Measurements from ENCODE around the gene STOML2.
"Not testable (repeated sequence)": the region's sequence is repeated elsewhere in the genome, so short reads cannot be mapped to it uniquely, and the experiment has no call there.

STOML2 gene

DNA sequence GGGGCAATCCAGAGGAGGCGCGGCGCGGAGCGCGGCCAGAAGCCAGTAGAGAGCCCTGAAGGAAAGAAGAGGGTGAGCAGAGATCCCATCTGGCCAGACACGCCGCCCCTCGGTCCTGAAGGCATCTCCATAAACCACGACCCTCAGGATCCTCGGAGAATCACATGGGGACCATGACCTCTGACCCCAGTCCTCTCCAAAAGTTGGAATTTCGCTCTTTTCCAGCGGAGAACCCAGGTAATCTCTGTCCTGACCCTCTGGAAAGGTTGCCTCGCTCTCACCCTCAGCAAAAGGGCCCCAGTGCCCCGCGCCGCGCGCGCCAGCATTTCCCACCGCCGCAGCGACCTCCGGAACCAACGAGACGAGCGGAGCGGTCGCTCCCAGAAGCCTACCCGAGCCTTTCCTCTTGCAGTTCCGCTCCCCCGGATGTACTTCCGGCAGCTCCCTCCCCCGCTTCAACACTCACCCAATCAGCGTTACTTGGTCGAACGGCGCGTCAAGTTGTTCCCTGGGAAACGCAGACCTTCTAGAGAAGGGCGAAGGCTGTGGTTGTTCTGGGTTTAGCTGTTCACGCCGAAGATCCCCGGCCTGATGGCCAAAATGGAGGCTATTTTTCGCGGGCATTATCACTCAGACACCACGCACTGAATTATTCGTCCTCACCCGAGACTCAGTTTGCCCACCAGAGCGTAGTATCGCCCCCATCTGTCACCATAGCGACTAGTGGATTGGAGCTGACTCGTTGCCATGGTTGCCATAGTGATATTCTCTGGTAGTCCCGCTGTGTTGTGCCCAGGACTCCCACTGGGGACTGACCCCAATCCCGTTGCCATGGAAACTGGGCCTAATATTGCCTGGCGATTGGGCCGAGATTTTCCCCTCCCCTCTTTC lies at the start of gene STOML2:
Gene STOML2, minus strand, starts transcription at position 363 of the 891 bp plus-strand sequence. Its CDS starts 37 bp downstream, at position 326.
- peak; percentile 96 for DNase-seq (ENCODE audit: low spot score in 2 of 2)
- Histone ChIP-seq H3K36me3 (replicated peaks) (peaks cover 32% of the 10 kb centered on the region), H3K27me3 (ENCODE audit: low read depth) (no peaks in the 10 kb centered on the region), H3K4me1 (peaks cover 13% of the 10 kb centered on the region), H3K4me3 (peak within 1 kb of the TSS; percentile 63), H3K9me3 (no peaks in the 10 kb centered on the region)
- in situ Hi-C loops (cut with MboI; ENCODE audit: low sequenced_read_pairs): loop anchor here (25.0 kb wide), 1 partner anchor 459 kb away; a partner anchor contains a TSS

GRCh38 chr9:35147941-35148563 lies 45.1 kb upstream of the STOML2 start:
- H3K4me3 ChIP-seq; H3K4me1 ChIP-seq; in situ Hi-C loops (cut with MboI; ENCODE audit: low sequenced_read_pairs); DNase-seq (ENCODE audit: low spot score in 2 of 2); H3K36me3 ChIP-seq (replicated peaks); H3K27me3 ChIP-seq (ENCODE audit: low read depth): not testable (repeated sequence)
- H3K9me3 ChIP-seq: peaks cover 11% of the 10 kb centered on the region; the same call in 1 of the 2 replicates

- Histone ChIP-seq H3K9me3 (peaks cover 10% of the 10 kb centered on the region; the same call in 1 of the 2 replicates), H3K4me1 (no peaks in the 10 kb centered on the region), H3K36me3 (replicated peaks) (no peaks in the 10 kb centered on the region), H3K4me3 (no peak overlapping the region), H3K27me3 (ENCODE audit: low read depth) (no peaks in the 10 kb centered on the region)
- no peak for DNase-seq (ENCODE audit: low spot score in 2 of 2)
- in situ Hi-C loops (cut with MboI; ENCODE audit: low sequenced_read_pairs): no loop called here
Measured at GRCh38 chr9:35142037-35142436, 39.1 kb upstream of the STOML2 start.

DNA sequence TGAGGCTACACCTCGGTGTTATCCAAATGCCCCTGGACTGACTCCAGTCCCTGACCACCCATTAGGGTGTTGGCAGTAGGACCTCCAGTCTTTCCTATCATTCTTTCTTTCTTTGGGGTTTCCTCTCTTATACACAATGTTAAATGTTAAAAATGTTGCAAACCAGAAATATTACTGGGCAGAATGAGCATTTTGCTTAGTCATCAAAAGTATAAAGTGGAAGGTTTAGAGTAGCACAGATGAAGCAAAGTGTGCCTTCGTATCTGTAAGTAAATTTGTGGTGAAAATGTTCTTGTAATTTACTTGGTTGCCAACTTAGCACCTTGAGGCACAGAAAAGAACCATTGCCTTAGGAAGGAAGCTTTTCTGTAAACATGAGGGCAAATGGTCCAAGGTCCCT lies 37.2 kb upstream of the STOML2 start:
- DNase-seq (ENCODE audit: low spot score in 2 of 2): no peak
- in situ Hi-C loops (cut with MboI; ENCODE audit: low sequenced_read_pairs): no loop called here

DNA sequence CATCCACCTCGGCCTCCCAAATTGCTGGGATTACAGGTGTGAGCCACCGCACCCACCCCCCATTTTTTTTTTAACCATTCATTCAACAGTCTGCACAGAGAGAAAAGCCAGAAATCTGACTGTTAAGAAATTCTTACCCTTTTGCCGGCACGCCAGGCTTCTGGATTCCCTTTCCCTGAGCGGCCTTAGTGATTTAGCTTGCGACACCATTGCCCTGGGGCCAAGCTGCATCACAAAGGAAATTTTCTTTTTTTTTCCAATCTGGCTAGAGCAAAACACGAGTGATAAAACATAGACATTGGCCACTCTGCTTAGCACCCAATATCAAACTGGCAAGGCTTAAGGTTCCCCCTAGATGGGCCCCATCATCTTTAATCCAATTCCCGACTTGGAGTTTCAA lies 33.9 kb upstream of the STOML2 start:
- Histone ChIP-seq H3K4me3 (no peak overlapping the region), H3K36me3 (replicated peaks) (no peaks in the 10 kb centered on the region), H3K9me3 (peaks cover 3% of the 10 kb centered on the region), H3K4me1 (no peaks in the 10 kb centered on the region), H3K27me3 (ENCODE audit: low read depth) (0 out of 2 replicates have a peak, but pooled peaks cover 2% of the 10 kb centered on the region)
- in situ Hi-C loops (cut with MboI; ENCODE audit: low sequenced_read_pairs): no loop called here
- no peak for DNase-seq (ENCODE audit: low spot score in 2 of 2)

More for the DNA sequence above, 37.2 kb upstream of the STOML2 start:
- Histone ChIP-seq H3K36me3 (replicated peaks) (no peaks in the 10 kb centered on the region), H3K4me3 (no peak overlapping the region), H3K9me3 (peaks cover 10% of the 10 kb centered on the region; the same call in 1 of the 2 replicates), H3K27me3 (ENCODE audit: low read depth) (0 out of 2 replicates have a peak, but pooled peaks cover 2% of the 10 kb centered on the region), H3K4me1 (no peaks in the 10 kb centered on the region)

- no peaks in the 10 kb centered on the region for H3K4me1 ChIP-seq
- peaks cover 4% of the 10 kb centered on the region for H3K9me3 ChIP-seq
- no peak overlapping the region for H3K4me3 ChIP-seq
- DNase-seq (ENCODE audit: low spot score in 2 of 2): no peak
- H3K27me3 ChIP-seq (ENCODE audit: low read depth): 0 out of 2 replicates have a peak, but pooled peaks cover 2% of the 10 kb centered on the region
- in situ Hi-C loops (cut with MboI; ENCODE audit: low sequenced_read_pairs): no loop called here
- no peaks in the 10 kb centered on the region for H3K36me3 ChIP-seq (replicated peaks)
Measured at GRCh38 chr9:35135988-35136387, 33.1 kb upstream of the STOML2 start.

DNA sequence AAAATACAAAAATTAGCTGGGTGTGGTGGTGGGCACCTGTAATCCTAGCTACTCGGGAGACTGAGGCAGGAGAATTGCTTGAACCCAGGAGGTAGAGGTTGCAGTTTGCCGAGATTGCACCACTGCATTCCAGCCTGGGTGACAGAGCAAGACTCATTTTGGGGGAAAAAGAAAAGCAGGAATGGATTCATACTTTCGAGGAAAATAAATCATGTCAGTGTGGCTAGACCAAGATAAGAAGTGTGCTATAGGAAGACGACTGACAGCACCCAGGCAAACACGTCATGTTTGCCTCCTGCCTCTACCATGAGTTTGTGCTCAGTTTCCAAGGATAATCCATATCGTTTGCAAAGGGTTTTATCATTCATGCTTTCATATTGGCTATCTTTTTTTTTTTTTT lies 32.0 kb upstream of the STOML2 start:
- H3K36me3 ChIP-seq (replicated peaks): no peaks in the 10 kb centered on the region
- DNase-seq (ENCODE audit: low spot score in 2 of 2): no peak
- in situ Hi-C loops (cut with MboI; ENCODE audit: low sequenced_read_pairs): no loop called here
- H3K27me3 ChIP-seq (ENCODE audit: low read depth): 0 out of 2 replicates have a peak, but pooled peaks cover 2% of the 10 kb centered on the region
- H3K4me1 ChIP-seq: no peaks in the 10 kb centered on the region
- no peak overlapping the region for H3K4me3 ChIP-seq
- peaks cover 7% of the 10 kb centered on the region for H3K9me3 ChIP-seq

DNA sequence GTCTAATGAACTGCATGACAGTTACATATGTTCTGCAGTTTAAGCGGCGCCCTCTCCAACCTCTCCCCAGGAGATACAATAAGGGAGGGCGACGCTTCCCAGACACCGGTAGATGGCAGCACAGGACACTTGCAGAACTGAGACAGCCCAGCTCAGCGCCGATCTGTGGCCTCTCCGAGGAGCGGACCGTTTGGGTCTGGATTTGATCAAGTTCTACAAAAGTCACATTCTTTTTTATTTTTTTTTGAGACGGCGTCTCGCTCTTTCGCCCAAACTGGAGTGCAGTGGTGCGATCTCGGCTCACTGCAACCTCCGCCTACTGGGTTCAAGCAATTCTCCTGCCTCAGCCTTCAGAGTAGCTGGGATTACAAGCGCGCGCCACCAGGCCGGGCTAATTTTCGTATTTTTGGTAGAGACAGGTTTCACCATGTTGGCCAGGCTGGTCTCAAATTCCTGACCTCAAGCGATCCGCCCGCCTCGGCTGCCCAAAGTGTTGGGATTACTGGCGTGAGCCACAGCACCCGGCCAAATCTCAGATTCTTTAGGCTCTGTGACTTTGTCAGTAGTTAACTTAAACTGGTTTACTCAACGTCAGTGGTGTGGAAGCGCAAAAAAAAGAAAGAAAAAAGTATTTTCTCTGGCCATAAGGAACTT lies 14.1 kb upstream of the STOML2 start:
- Histone ChIP-seq H3K9me3 (no peaks in the 10 kb centered on the region), H3K36me3 (replicated peaks) (no peaks in the 10 kb centered on the region), H3K4me3 (peak overlapping the region; percentile 46), H3K27me3 (ENCODE audit: low read depth) (no peaks in the 10 kb centered on the region), H3K4me1 (peaks cover 17% of the 10 kb centered on the region)
- DNase-seq (ENCODE audit: low spot score in 2 of 2): peak; percentile 82 to 95
- in situ Hi-C loops (cut with MboI; ENCODE audit: low sequenced_read_pairs): loop anchor here (5.0 to 25.0 kb wide), 3 partner anchors 145 to 445 kb away; a partner anchor contains a TSS

GRCh38 chr9:35116539-35116897 lies 13.6 kb upstream of the STOML2 start:
- Histone ChIP-seq H3K4me3 (peak overlapping the region; percentile 46), H3K4me1 (peaks cover 20% of the 10 kb centered on the region), H3K9me3 (no peaks in the 10 kb centered on the region), H3K27me3 (ENCODE audit: low read depth) (no peaks in the 10 kb centered on the region), H3K36me3 (replicated peaks) (no peaks in the 10 kb centered on the region)
- in situ Hi-C loops (cut with MboI; ENCODE audit: low sequenced_read_pairs): loop anchor here (5.0 to 25.0 kb wide), 3 partner anchors 146 to 446 kb away; a partner anchor contains a TSS
- no peak for DNase-seq (ENCODE audit: low spot score in 2 of 2)

- H3K4me3 ChIP-seq: peak within 1 kb of the TSS; percentile 46
- in situ Hi-C loops (cut with MboI; ENCODE audit: low sequenced_read_pairs): loop anchor here (5.0 to 25.0 kb wide), 3 partner anchors 146 to 446 kb away; a partner anchor contains a TSS
Measured at GRCh38 chr9:35115680-35116538, 13.0 kb upstream of the STOML2 start, which contains the start of gene ATOSB. ATOSB (minus strand) TSS chr9:35115862; CDS start chr9:35108274, 7,588 bp downstream.

GRCh38 chr9:35114840-35115628 lies 12.1 kb upstream of the STOML2 start:
- peak overlapping the region; percentile 46 for H3K4me3 ChIP-seq
- no peaks in the 10 kb centered on the region for H3K27me3 ChIP-seq (ENCODE audit: low read depth)
- DNase-seq (ENCODE audit: low spot score in 2 of 2): peak in 1 of 2 experiments; percentile 62
- peaks cover 20% of the 10 kb centered on the region for H3K4me1 ChIP-seq
- no peaks in the 10 kb centered on the region for H3K36me3 ChIP-seq (replicated peaks)
- no peaks in the 10 kb centered on the region for H3K9me3 ChIP-seq
- in situ Hi-C loops (cut with MboI; ENCODE audit: low sequenced_read_pairs): loop anchor here (5.0 to 25.0 kb wide), 3 partner anchors 147 to 447 kb away; a partner anchor contains a TSS

More at GRCh38 chr9:35115680-35116538, 13.0 kb upstream of the STOML2 start, which contains the start of gene ATOSB:
- Histone ChIP-seq H3K36me3 (replicated peaks) (no peaks in the 10 kb centered on the region), H3K4me1 (peaks cover 20% of the 10 kb centered on the region), H3K9me3 (no peaks in the 10 kb centered on the region), H3K27me3 (ENCODE audit: low read depth) (no peaks in the 10 kb centered on the region)
- DNase-seq (ENCODE audit: low spot score in 2 of 2): peak; percentile 95 to 100
